Urinary bladder (tissue), 4 donors: ENCODE measurements around the gene TNFRSF6B. TPM values are rescaled to one million over a fixed set of nuclear protein-coding genes. Genes with fewer than 3 reads are reported as not detected.
"Not testable (repeated sequence)": the region's sequence is repeated elsewhere in the genome, so short reads cannot be mapped to it uniquely, and the experiment has no call there.

Experiments
- DNase-seq: peaks from one replicate; pipeline ENCODE4 v3.0.0-alpha.2; 2015; ENCODE audit errors: extremely low spot score
- H3K27ac ChIP-seq: one replicate; pipeline ENCODE4 v1.5.1; 2013; ENCODE audit warnings: low read depth, mild to moderate bottlenecking, moderate library complexity
- H3K36me3 ChIP-seq: one replicate; pipeline ENCODE4 v1.6.1; 2013; ENCODE audit warnings: mild to moderate bottlenecking, moderate library complexity; ENCODE audit not compliant: insufficient read depth
- H3K4me1 ChIP-seq: one replicate; pipeline ENCODE4 v1.6.1; 2013; ENCODE audit warnings: mild to moderate bottlenecking, moderate library complexity; ENCODE audit not compliant: insufficient read depth
- H3K4me3 ChIP-seq: one replicate; pipeline ENCODE4 v1.5.1; 2013; ENCODE audit warnings: low read depth, low read length
- WGBS: extraction: QIAGEN DNeasy Blood & Tissue Kit; methylation state at CpG from one replicate; pipeline ENCODE4 v1.1.7; 2013; 5-methylcytosine and 5-hydroxymethylcytosine counted together
- polyA plus RNA-seq: library from polyadenylated mRNA; stranded (reverse); fragments of 200-250 nt; gene quantifications from one replicate; pipeline ENCODE4 v1.2.3, GENCODE V29; 2013
- total RNA-seq: library from RNA; depleted of rRNA; stranded (reverse); fragments of >200 nt; gene quantifications from one replicate; pipeline ENCODE4 v1.2.3, GENCODE V29; 2014
- donor health status: healthy with polysubstance abuse.
- donor health status: healthy.

TNFRSF6B gene
- total and polyA plus RNA-seq, 2 donors, result 0.42 to 35.6 TPM

DNA sequence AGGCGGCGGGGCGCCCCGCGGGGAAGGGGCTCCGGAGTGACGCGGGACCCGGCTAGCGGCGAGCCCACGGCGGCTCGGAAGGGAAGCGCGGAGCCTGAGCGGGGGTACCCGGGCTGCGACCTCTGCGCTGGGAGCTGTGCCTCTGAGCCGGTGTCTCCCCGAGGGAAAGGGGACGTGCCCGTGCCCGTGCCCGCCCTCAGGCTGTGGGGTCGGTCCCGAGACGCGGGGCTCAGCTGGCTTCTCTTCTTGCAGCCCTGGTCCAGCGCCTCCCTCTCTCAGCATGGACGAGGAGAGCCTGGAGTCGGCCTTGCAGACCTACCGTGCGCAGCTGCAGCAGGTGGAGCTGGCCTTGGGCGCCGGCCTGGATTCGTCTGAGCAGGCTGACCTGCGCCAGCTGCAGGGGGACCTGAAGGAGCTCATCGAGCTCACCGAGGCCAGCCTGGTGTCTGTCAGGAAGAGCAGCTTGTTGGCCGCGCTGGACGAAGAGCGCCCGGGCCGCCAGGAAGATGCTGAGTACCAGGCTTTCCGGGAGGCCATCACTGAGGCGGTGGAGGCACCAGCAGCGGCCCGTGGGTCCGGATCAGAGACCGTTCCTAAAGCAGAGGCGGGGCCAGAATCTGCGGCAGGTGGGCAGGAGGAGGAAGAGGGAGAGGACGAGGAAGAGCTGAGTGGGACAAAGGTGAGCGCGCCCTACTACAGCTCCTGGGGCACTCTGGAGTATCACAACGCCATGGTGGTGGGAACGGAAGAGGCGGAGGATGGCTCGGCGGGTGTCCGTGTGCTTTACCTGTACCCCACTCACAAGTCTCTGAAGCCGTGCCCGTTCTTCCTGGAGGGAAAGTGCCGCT, 12.1 kb downstream of the TNFRSF6B start:
- no peak for DNase-seq
- H3K27ac ChIP-seq, result peak overlapping the region; percentile 64
- H3K4me3 ChIP-seq, result peak overlapping the region; percentile 97
- WGBS, result 21% methylated on average over 67 of the region's 67 CpGs
- H3K36me3 ChIP-seq, result peaks cover 2% of the 10 kb centered on the region
- H3K4me1 ChIP-seq, result no peaks in the 10 kb centered on the region

GRCh38 chr20:63709149-63709527, 12.7 kb downstream of the TNFRSF6B start:
- Histone ChIP-seq H3K4me1 (no peaks in the 10 kb centered on the region), H3K27ac (no peak overlapping the region), H3K36me3 (peaks cover 2% of the 10 kb centered on the region), H3K4me3 (no peak overlapping the region)
- 93% methylated on average over 17 of the region's 17 CpGs for WGBS
- DNase-seq, result no peak

GRCh38 chr20:63711085-63711645, 14.7 kb downstream of the TNFRSF6B start:
- Histone ChIP-seq H3K27ac (no peak overlapping the region), H3K4me3 (no peak overlapping the region), H3K4me1 (no peaks in the 10 kb centered on the region), H3K36me3 (peaks cover 2% of the 10 kb centered on the region)
- WGBS, result 90% methylated on average over 12 of the region's 12 CpGs
- no peak for DNase-seq

DNA sequence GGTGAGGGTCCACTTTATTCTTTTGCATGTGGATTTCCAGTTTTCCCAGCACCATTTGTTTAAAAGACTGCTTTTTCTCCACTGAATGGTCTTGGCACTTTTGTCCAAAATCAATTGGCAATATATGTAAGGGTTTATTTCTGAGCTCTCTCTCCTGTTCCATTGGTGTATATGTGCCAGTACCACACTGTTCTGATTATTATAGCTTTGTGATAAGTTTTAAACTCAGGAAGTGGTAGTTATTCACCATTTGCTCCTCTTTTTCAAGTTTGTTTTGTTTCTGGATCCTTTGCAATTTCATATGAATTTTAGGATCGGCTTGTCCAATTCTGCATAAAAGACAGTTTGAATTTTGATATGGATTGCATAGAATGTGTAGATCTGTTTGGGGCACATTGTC, 15.7 kb downstream of the TNFRSF6B start:
- Histone ChIP-seq H3K4me3 (no peak overlapping the region), H3K36me3 (peaks cover 2% of the 10 kb centered on the region), H3K4me1 (no peaks in the 10 kb centered on the region), H3K27ac (no peak overlapping the region)
- 97% methylated on average over 1 of the region's 1 CpG for WGBS
- no peak for DNase-seq

DNA sequence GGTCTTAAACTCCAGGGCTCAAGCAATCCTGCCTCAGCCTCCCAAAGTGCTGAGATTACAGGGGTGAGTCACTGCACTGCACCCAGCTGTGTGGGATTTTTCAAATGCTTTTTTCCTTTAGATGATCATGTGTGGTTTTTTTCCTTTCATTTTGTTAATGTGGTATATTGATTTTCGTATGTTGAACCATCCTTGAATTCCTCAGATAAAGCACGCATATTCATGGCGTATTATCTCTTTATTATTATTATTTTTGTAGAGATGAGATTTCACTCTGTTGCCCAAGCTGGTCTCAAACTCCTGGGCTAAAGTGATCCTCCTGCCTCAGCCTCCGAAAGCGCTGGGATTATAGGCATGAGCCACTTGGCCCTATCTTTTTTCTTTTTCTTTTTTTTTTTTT, 18.4 kb downstream of the TNFRSF6B start:
- WGBS, result 96% methylated on average over 5 of the region's 5 CpGs
- DNase-seq, result no peak
- no peak overlapping the region for H3K4me3 ChIP-seq
- no peaks in the 10 kb centered on the region for H3K4me1 ChIP-seq
- H3K27ac ChIP-seq, result no peak overlapping the region
- H3K36me3 ChIP-seq, result peaks cover 4% of the 10 kb centered on the region

DNA sequence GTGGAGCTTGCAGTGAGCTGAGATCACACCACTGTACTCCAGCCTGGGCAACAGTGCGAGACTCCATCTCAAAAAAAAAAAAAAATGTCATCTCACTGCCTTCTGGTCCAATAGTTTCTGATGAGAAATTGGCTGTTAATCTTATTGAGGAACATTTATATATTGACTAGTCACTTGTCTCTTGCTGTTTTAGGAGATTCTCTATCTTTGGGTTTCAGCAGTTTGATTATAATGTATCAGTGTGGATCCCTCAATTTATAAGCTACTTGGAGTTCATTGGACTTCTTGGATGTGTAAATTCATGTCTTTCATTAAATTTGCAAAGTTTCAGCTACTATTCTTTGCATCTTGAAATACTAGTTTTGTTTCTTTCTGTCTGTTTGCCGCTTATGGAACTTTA, 22.5 kb downstream of the TNFRSF6B start:
- Histone ChIP-seq H3K4me3 (no peak overlapping the region), H3K36me3 (peaks cover 7% of the 10 kb centered on the region), H3K27ac (no peak overlapping the region), H3K4me1 (no peaks in the 10 kb centered on the region)
- DNase-seq, result no peak
- WGBS, result over 99% methylated on average over 2 of the region's 2 CpGs

- not testable (repeated sequence) for DNase-seq, H3K27ac ChIP-seq, H3K36me3 ChIP-seq, H3K4me3 ChIP-seq, H3K4me1 ChIP-seq
- whole genome bisulfite sequencing, result 82% methylated on average over 2 of the region's 2 CpGs
Measured at GRCh38 chr20:63722967-63723622, 26.6 kb downstream of the TNFRSF6B start.

DNA sequence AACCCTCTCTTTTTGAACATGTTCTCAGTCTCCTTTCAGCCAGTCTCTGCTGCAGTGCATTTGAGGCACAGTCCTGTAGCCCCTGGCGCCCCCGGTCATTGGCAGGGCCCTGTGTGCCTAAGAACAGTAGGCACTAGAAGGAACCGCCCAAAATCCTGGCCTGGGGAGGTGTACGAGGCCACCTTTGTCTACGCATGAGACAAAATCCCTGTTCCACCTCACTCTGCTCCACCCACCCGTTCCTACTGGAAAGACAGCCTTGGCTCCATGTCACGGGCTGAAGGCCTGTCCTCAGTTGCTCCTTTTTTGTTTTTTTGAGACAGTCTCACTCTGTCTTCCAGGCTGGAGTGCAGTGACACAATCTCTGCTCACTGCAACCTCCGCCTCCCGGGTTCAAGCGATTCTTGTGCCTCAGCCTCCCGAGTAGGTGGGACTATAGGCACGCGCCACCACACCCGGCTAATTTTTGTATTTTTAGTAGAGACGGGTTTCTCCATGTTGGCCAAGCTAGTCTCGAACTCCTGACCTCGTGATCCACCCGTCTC, 33.8 kb downstream of the TNFRSF6B start:
- WGBS, result 93% methylated on average over 18 of the region's 18 CpGs
- not testable (repeated sequence) for H3K4me3 ChIP-seq, H3K36me3 ChIP-seq, DNase-seq, H3K4me1 ChIP-seq, H3K27ac ChIP-seq

- Histone ChIP-seq H3K4me3 (no peak overlapping the region), H3K36me3 (no peaks in the 10 kb centered on the region), H3K4me1 (no peaks in the 10 kb centered on the region), H3K27ac (no peak overlapping the region)
- no peak for DNase-seq
- 91% methylated on average over 5 of the region's 5 CpGs for WGBS
Measured at GRCh38 chr20:63731410-63731809, 35.0 kb downstream of the TNFRSF6B start.

- H3K4me1 ChIP-seq, result no peaks in the 10 kb centered on the region
- no peak overlapping the region for H3K4me3 ChIP-seq
- WGBS, result 91% methylated on average over 38 of the region's 38 CpGs
- H3K27ac ChIP-seq, result no peak overlapping the region
- peaks cover 1% of the 10 kb centered on the region for H3K36me3 ChIP-seq
- DNase-seq, result no peak
Measured at GRCh38 chr20:63732118-63733095, 36.0 kb downstream of the TNFRSF6B start.

DNA sequence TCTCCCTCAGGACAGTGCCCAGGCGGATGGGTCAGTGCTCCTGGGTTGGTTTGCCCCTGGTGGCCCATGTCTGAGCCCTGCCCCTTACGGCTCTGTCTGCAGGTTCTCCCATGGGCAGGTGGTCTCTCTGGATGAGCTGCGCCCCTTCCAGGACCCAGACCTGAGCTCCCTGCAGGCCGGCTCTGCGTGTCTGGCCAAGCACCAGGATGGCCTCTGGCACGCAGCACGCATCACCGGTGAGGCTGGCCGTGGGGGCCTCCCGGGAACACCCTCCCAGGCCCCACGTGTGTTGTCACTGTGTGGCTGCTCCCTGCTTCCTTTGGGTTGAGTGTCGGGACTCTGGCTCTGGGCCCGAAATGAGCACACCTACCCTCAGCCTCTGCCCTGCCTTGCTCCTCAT, 36.7 kb downstream of the TNFRSF6B start:
- Histone ChIP-seq H3K27ac (no peak overlapping the region), H3K4me1 (no peaks in the 10 kb centered on the region), H3K36me3 (peaks cover 1% of the 10 kb centered on the region), H3K4me3 (no peak overlapping the region)
- WGBS, result 97% methylated on average over 13 of the region's 13 CpGs
- no peak for DNase-seq

DNA sequence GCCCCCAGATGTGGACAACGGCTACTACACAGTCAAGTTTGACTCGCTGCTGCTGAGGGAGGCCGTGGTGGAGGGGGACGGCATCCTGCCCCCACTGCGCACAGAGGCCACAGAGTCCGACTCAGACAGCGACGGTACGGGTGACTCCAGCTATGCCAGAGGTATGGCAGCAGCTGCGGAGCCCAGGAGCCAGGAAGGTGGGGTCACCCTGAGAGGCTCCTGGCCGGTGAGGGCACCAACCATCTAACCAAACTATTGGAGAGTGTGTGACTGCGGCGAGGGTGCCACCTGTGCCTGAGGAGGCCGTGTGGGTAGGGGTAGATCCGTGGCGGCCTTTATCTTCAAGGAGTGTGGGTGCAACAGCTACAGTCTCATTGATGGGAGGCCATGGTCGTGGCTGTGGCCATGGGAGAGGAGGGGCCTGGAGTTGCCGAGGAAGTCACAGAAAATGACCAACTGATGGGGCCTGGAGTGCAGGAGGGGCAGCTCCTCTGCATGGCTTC, 37.2 kb downstream of the TNFRSF6B start:
- peaks cover 1% of the 10 kb centered on the region for H3K36me3 ChIP-seq
- no peaks in the 10 kb centered on the region for H3K4me1 ChIP-seq
- no peak overlapping the region for H3K4me3 ChIP-seq
- WGBS, result 92% methylated on average over 18 of the region's 18 CpGs
- H3K27ac ChIP-seq, result no peak overlapping the region
- DNase-seq, result no peak
